ENCODE results near the gene LVRN. TPM values are rescaled to one million over a fixed set of nuclear protein-coding genes. Genes with fewer than 3 reads are reported as not detected.

Gene LVRN
- total and polyA plus RNA-seq, 2 of the 13 experiments (the other 11 are each of a cell fraction or from before 2014, with no cell fraction given) = 0.09 to 0.20 TPM

GRCh38 chr5:115961381-115962238 lies 665 bp upstream of the LVRN start:
- H3K79me2 ChIP-seq (ENCODE audit: insufficient read depth, low read length) = no peaks in the 10 kb centered on the region
- no peak overlapping the region for H3K4me2 ChIP-seq (ENCODE audit: low read depth, low read length)
- no peaks in the 10 kb centered on the region for H4K20me1 ChIP-seq (ENCODE audit: insufficient read depth, low read length)
- DNase-seq (ENCODE audit: low spot score) (no peak), ATAC-seq (no peak), FAIRE-seq (no peak)
- intact Hi-C loops (cut with micrococcal nuclease; ENCODE audit: unreplicated experiment) = no loop called here
- ChIA-PET POLR2A (no interaction called here), CTCF (ENCODE audit: low intra/inter-chr PET ratio, low total read pairs) (no interaction called here)
- H2AFZ ChIP-seq (ENCODE audit: low read length) = no peak overlapping the region
- no TSS peak for BruUV-seq (replicated peaks)
- peaks cover 5 to 45% of the 10 kb centered on the region in 2 experiments for H3K27me3 ChIP-seq (ENCODE audit: control insufficient read depth in 1 of 2, insufficient read depth in 2 of 2, low read length in 2 of 2)
- H3K27ac ChIP-seq (ENCODE audit: extremely low read length, insufficient read depth, low read length) = no peak overlapping the region
- peaks cover 9% of the 10 kb centered on the region; the same call in 1 of the 2 replicates for H3K4me1 ChIP-seq (ENCODE audit: insufficient read depth, low read length)
- in situ Hi-C loops (cut with HindIII; ENCODE audit: extremely low pct_ligation_motif_present, low pct_unique_long_range_greater_than_20kb) = no loop called here
- H3K36me3 ChIP-seq (replicated peaks in 1 of 2; ENCODE audit: control insufficient read depth in 1 of 2, insufficient read depth in 2 of 2, low read length in 2 of 2) = no peaks in the 10 kb centered on the region
- no peaks in the 10 kb centered on the region for H3K9me3 ChIP-seq (ENCODE audit: low read length)
- no peak overlapping the region for H3K4me3 ChIP-seq (replicated peaks in 1 of 3; ENCODE audit: insufficient read depth in 1 of 3, low read depth in 2 of 3, low read length in 3 of 3)
- 68% methylated on average over 42 of the region's 42 CpGs for WGBS (ENCODE audit: low lambda C conversion rate)
- TF ChIP-seq ZNF615 (CRISPR knock-in tag; IDR thresholded peaks at IDR 0.05; ENCODE audit: borderline replicate concordance) (no peak), SUZ12 (IDR thresholded peaks at IDR 0.05; ENCODE audit: low read depth, low read length) (no peak), ZNF660 (CRISPR knock-in tag; IDR thresholded peaks at IDR 0.05; ENCODE audit: borderline replicate concordance, low read depth) (no peak), SKI (IDR thresholded peaks at IDR 0.05; ENCODE audit: partially characterized antibody) (no peak), PHF20 (CRISPR knock-in tag; IDR thresholded peaks at IDR 0.05) (no peak), TP53 (CRISPR knock-in tag; conservative IDR thresholded peaks at IDR 0.05) (no peak), MAX (IDR thresholded peaks at IDR 0.05) (no peak), ZNF530 (CRISPR knock-in tag; IDR thresholded peaks at IDR 0.05; ENCODE audit: low read depth) (no peak), ZBTB25 (CRISPR knock-in tag; IDR thresholded peaks at IDR 0.05) (no peak), ZNF251 (CRISPR knock-in tag; IDR thresholded peaks at IDR 0.05) (no peak), IKZF1 (IDR thresholded peaks at IDR 0.05) (no peak), ZNF256 (CRISPR knock-in tag; conservative IDR thresholded peaks at IDR 0.05) (no peak), ZNF746 (CRISPR knock-in tag; IDR thresholded peaks at IDR 0.05) (no peak), CENPT (CRISPR knock-in tag; IDR thresholded peaks at IDR 0.05; ENCODE audit: low read depth) (no peak), ZNF335 (CRISPR knock-in tag; IDR thresholded peaks at IDR 0.05) (no peak), KAT2B (IDR thresholded peaks at IDR 0.05; ENCODE audit: borderline replicate concordance, low read depth, low read length) (no peak)
- H3K9ac ChIP-seq (ENCODE audit: insufficient read depth, low read depth, low read length) = no peak overlapping the region
